ENCODE data around the gene PCP4L1.
"Not testable (repeated sequence)": the region's sequence is repeated elsewhere in the genome, so short reads cannot be mapped to it uniquely, and the experiment has no call there.

The PCP4L1 gene

GRCh38 chr1:161273402-161273801 is 14.9 kb downstream of the PCP4L1 start:
- no peak for DNase-seq

- DNase-seq, result no peak
Observed at GRCh38 chr1:161274874-161275273, 16.3 kb downstream of the PCP4L1 start.

- no peak for DNase-seq
Observed at GRCh38 chr1:161282991-161283390, 24.4 kb downstream of the PCP4L1 start.

GRCh38 chr1:161285113-161285512 is 26.6 kb downstream of the PCP4L1 start:
- no peak for DNase-seq

- DNase-seq, result no peak
Observed at GRCh38 chr1:161285521-161285920, 27.0 kb downstream of the PCP4L1 start.

- DNase-seq, result no peak
Observed at GRCh38 chr1:161287482-161288054, 29.0 kb downstream of the PCP4L1 start.

GRCh38 chr1:161290779-161291178 is 32.2 kb downstream of the PCP4L1 start:
- no peak for DNase-seq

- DNase-seq, result no peak
Observed at GRCh38 chr1:161297415-161297814, 38.9 kb downstream of the PCP4L1 start.

- no peak for DNase-seq
Observed at GRCh38 chr1:161298116-161298515, 39.6 kb downstream of the PCP4L1 start.

- DNase-seq, result no peak
Observed at GRCh38 chr1:161299347-161299746, 40.8 kb downstream of the PCP4L1 start.

- DNase-seq, result no peak
Observed at GRCh38 chr1:161300478-161300877, 41.9 kb downstream of the PCP4L1 start.

- DNase-seq, result no peak
Observed at GRCh38 chr1:161304927-161305866, 46.7 kb downstream of the PCP4L1 start.

- DNase-seq, result peak; percentile 76
Observed at GRCh38 chr1:161305867-161306519, 47.4 kb downstream of the PCP4L1 start.

GRCh38 chr1:161307230-161307768 is 48.8 kb downstream of the PCP4L1 start:
- DNase-seq, result no peak

- no peak for DNase-seq
Observed at GRCh38 chr1:161307892-161308638, 49.5 kb downstream of the PCP4L1 start.

GRCh38 chr1:161309868-161310267 is 51.3 kb downstream of the PCP4L1 start, which contains the start of gene MPZ:
TSS of gene MPZ (minus strand) at chr1:161309968. CDS start at chr1:161309905, 63 bp downstream.
- no peak for DNase-seq

GRCh38 chr1:161311595-161312181 is 53.1 kb downstream of the PCP4L1 start:
- DNase-seq, result no peak

GRCh38 chr1:161313554-161314200 is 55.1 kb downstream of the PCP4L1 start:
- no peak for DNase-seq

GRCh38 chr1:161314201-161314981 is 55.8 kb downstream of the PCP4L1 start, which contains the start of gene SDHC:
TSS of gene SDHC (plus strand) at chr1:161314381. CDS start at chr1:161314406, 25 bp downstream.
- DNase-seq, result peak; percentile 90

- DNase-seq, result not testable (repeated sequence)
Observed at GRCh38 chr1:161315841-161316674, 57.5 kb downstream of the PCP4L1 start.
